ENCODE measurements around the gene ENOX1.

ENOX1 gene

GRCh38 chr13:43487461-43487860, 299.3 kb downstream of the ENOX1 start:
- DNase-seq (ENCODE audit: low read depth, low spot score): no peak

- no peak for DNase-seq (ENCODE audit: low read depth, low spot score)
These were observed 302.1 kb downstream of the ENOX1 start for GRCh38 chr13:43484432-43485225.

GRCh38 chr13:43483930-43484329, 302.8 kb downstream of the ENOX1 start:
- no peak for DNase-seq (ENCODE audit: low read depth, low spot score)

GRCh38 chr13:43482641-43483040, 304.1 kb downstream of the ENOX1 start:
- no peak for DNase-seq (ENCODE audit: low read depth, low spot score)

- DNase-seq (ENCODE audit: low read depth, low spot score): no peak
These were observed 304.7 kb downstream of the ENOX1 start for GRCh38 chr13:43482026-43482425.

- DNase-seq (ENCODE audit: low read depth, low spot score): no peak
These were observed 307.9 kb downstream of the ENOX1 start for GRCh38 chr13:43478902-43479301.

- no peak for DNase-seq (ENCODE audit: low read depth, low spot score)
These were observed 308.6 kb downstream of the ENOX1 start for GRCh38 chr13:43478211-43478610.

GRCh38 chr13:43475140-43475539, 311.6 kb downstream of the ENOX1 start:
- DNase-seq (ENCODE audit: low read depth, low spot score): no peak

GRCh38 chr13:43473437-43473836, 313.3 kb downstream of the ENOX1 start:
- no peak for DNase-seq (ENCODE audit: low read depth, low spot score)

- DNase-seq (ENCODE audit: low read depth, low spot score): no peak
These were observed 313.8 kb downstream of the ENOX1 start for GRCh38 chr13:43472980-43473379.

- no peak for DNase-seq (ENCODE audit: low read depth, low spot score)
These were observed 314.4 kb downstream of the ENOX1 start for GRCh38 chr13:43472339-43472738.

GRCh38 chr13:43470610-43471009, 316.2 kb downstream of the ENOX1 start:
- DNase-seq (ENCODE audit: low read depth, low spot score): no peak

GRCh38 chr13:43469791-43470190, 317.0 kb downstream of the ENOX1 start:
- no peak for DNase-seq (ENCODE audit: low read depth, low spot score)

- DNase-seq (ENCODE audit: low read depth, low spot score): no peak
These were observed 322.1 kb downstream of the ENOX1 start for GRCh38 chr13:43464578-43465264.

- peak; percentile 49 for DNase-seq (ENCODE audit: low read depth, low spot score)
These were observed 338.0 kb downstream of the ENOX1 start for GRCh38 chr13:43448605-43449336.

GRCh38 chr13:43446126-43446525, 340.6 kb downstream of the ENOX1 start:
- DNase-seq (ENCODE audit: low read depth, low spot score): peak; percentile 26

GRCh38 chr13:43445668-43446067, 341.1 kb downstream of the ENOX1 start:
- peak; percentile 11 for DNase-seq (ENCODE audit: low read depth, low spot score)

GRCh38 chr13:43444081-43444480, 342.7 kb downstream of the ENOX1 start:
- peak; percentile 34 for DNase-seq (ENCODE audit: low read depth, low spot score)

GRCh38 chr13:43441899-43442499, 344.8 kb downstream of the ENOX1 start:
- DNase-seq (ENCODE audit: low read depth, low spot score): no peak

GRCh38 chr13:43441464-43441863, 345.3 kb downstream of the ENOX1 start:
- DNase-seq (ENCODE audit: low read depth, low spot score): no peak

- no peak for DNase-seq (ENCODE audit: low read depth, low spot score)
These were observed 352.6 kb downstream of the ENOX1 start for GRCh38 chr13:43434191-43434590.

- DNase-seq (ENCODE audit: low read depth, low spot score): no peak
These were observed 353.1 kb downstream of the ENOX1 start for GRCh38 chr13:43433691-43434141.

All from astrocyte of the hippocampus (primary cell).